Astrocyte (in vitro differentiated cells and primary cell): ENCODE results near the gene RBBP6. TPM values are rescaled to one million over a fixed set of nuclear protein-coding genes. Genes with fewer than 3 reads are reported as not detected.
"Not testable (repeated sequence)": the region's sequence is repeated elsewhere in the genome, so short reads cannot be mapped to it uniquely, and the experiment has no call there.

Experiments used
- DNase-seq: peaks from one replicate; pipeline ENCODE4 v3.0.0-alpha.2; 2010; ENCODE audit warnings: low read depth
- FAIRE-seq: peaks from 2 replicates; lab custom pipeline; 2011; peaks lifted over from hg19 to GRCh38; lab: Jason Lieb, UNC
- H2AFZ ChIP-seq: 2 replicates; pipeline ENCODE4 v1.6.0; 2012; ENCODE audit warnings: low read depth, low read length, inconsistent platforms
- H3K27ac ChIP-seq: 2 replicates; pipeline ENCODE4 v1.5.1; 2011; ENCODE audit warnings: low read depth, low read length, inconsistent platforms
- H3K27me3 ChIP-seq: 2 replicates; pipeline ENCODE4 v1.6.0; 2011; ENCODE audit warnings: low read length, inconsistent platforms; ENCODE audit not compliant: insufficient read depth
- H3K36me3 ChIP-seq: 2 replicates; pipeline ENCODE4 v1.5.1; 2011; ENCODE audit warnings: low read length, inconsistent platforms; ENCODE audit not compliant: insufficient read depth
- H3K4me1 ChIP-seq: 2 replicates; pipeline ENCODE4 v1.5.1; 2011; ENCODE audit warnings: low read length, inconsistent platforms; ENCODE audit not compliant: insufficient read depth
- H3K4me2 ChIP-seq: 2 replicates; pipeline ENCODE4 v1.6.0; 2012; ENCODE audit warnings: low read length, inconsistent platforms
- H3K4me3 ChIP-seq: 2 replicates; pipeline ENCODE4 v1.5.1; 2011; ENCODE audit warnings: low read depth, mild to moderate bottlenecking, low read length, inconsistent platforms; ENCODE audit not compliant: insufficient read depth
- H3K79me2 ChIP-seq: 2 replicates; pipeline ENCODE4 v1.6.0; 2012; ENCODE audit warnings: mild to moderate bottlenecking, low read length, inconsistent platforms; ENCODE audit not compliant: insufficient read depth
- H3K9ac ChIP-seq: 2 replicates; pipeline ENCODE4 v1.6.0; 2012; ENCODE audit warnings: mild to moderate bottlenecking, low read length, inconsistent platforms
- H3K9me3 ChIP-seq: 2 replicates; pipeline ENCODE4 v1.5.1; 2012; ENCODE audit warnings: low read depth, mild to moderate bottlenecking, low read length, inconsistent platforms; ENCODE audit not compliant: insufficient read depth
- H4K20me1 ChIP-seq: 2 replicates; pipeline ENCODE4 v1.6.0; 2012; ENCODE audit warnings: low read length, inconsistent platforms; ENCODE audit not compliant: insufficient read depth
- H3K27ac Mint-ChIP-seq: one replicate; pipeline ENCODE4 v1.8.0; 2021; ENCODE audit warnings: mild to moderate bottlenecking, mixed read lengths; ENCODE audit not compliant: unreplicated experiment
- H3K27me3 Mint-ChIP-seq: one replicate; pipeline ENCODE4 v1.8.0; 2021; ENCODE audit warnings: low read depth, mixed read lengths; ENCODE audit not compliant: unreplicated experiment
- H3K36me3 Mint-ChIP-seq: one replicate; pipeline ENCODE4 v1.8.0; 2021; ENCODE audit warnings: low read depth, mixed read lengths; ENCODE audit not compliant: unreplicated experiment
- H3K4me1 Mint-ChIP-seq: one replicate; pipeline ENCODE4 v1.8.0; 2021; ENCODE audit warnings: low read depth, mixed read lengths; ENCODE audit not compliant: unreplicated experiment
- H3K4me3 Mint-ChIP-seq: one replicate; pipeline ENCODE4 v1.8.0; 2021; ENCODE audit warnings: mild to moderate bottlenecking, moderate library complexity, mixed read lengths; ENCODE audit not compliant: unreplicated experiment
- H3K9me3 Mint-ChIP-seq: one replicate; pipeline ENCODE4 v1.8.0; 2021; ENCODE audit warnings: mild to moderate bottlenecking, mixed read lengths; ENCODE audit not compliant: unreplicated experiment
- EZH2 ChIP-seq: IDR thresholded peaks from 2 replicates; pipeline ENCODE4 v1.6.1; 2012; ENCODE audit warnings: mild to moderate bottlenecking, low read length, inconsistent platforms; ENCODE audit not compliant: insufficient read depth
- total RNA-seq: library from RNA; stranded (reverse); gene quantifications from 2 replicates; pipeline ENCODE4 v1.2.1, GENCODE V29; 2021
- TF ChIP-seq, protein P1 (sequence below): IDR thresholded peaks from 2 replicates; pipeline ENCODE4 v1.5.1; 2011; ENCODE audit warnings: low read depth, mild to moderate bottlenecking, inconsistent platforms, low read length, moderate library complexity; ENCODE audit not compliant: insufficient read depth

The RBBP6 gene
- total RNA-seq, 1 donor from 2014 or later, result 44.8 TPM

DNA sequence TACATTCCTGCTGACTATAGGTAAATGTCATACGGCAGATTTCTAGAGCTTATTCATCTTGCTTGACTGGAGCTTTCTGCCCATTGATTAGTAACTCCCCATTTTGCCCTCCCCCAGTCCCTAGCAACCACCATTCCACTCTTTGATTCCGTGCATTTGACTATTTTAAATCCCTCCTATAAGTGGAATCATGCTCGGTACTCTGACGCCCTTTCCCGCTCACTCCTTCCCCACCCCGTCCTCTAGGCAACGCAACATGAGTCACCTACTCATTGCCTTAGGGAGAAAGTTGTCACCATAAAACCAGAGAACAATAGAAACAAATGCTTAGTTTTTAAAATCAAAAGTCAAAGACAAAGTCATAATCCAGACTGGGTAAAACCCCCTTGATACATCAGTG lies 45.5 kb upstream of the RBBP6 start:
- no peaks in the 10 kb centered on the region for H3K27me3 ChIP-seq
- peaks cover 4% of the 10 kb centered on the region for H3K27me3 Mint-ChIP-seq
- no peaks in the 10 kb centered on the region for H3K79me2 ChIP-seq
- H3K27ac Mint-ChIP-seq, result no peak overlapping the region
- no peak overlapping the region for H3K27ac ChIP-seq
- H3K9ac ChIP-seq, result no peak overlapping the region
- no peak for FAIRE-seq
- H3K4me2 ChIP-seq, result no peak overlapping the region
- no peaks in the 10 kb centered on the region for H3K4me1 Mint-ChIP-seq
- H2AFZ ChIP-seq, result no peak overlapping the region
- no peaks in the 10 kb centered on the region for H3K9me3 ChIP-seq
- H3K4me3 Mint-ChIP-seq, result no peak overlapping the region
- no peak overlapping the region for H3K4me3 ChIP-seq
- peaks cover 6% of the 10 kb centered on the region for H3K9me3 Mint-ChIP-seq
- H4K20me1 ChIP-seq, result no peaks in the 10 kb centered on the region
- no peaks in the 10 kb centered on the region for H3K4me1 ChIP-seq
- DNase-seq, result no peak
- H3K36me3 ChIP-seq, result no peaks in the 10 kb centered on the region
- TF ChIP-seq EZH2, result no peak
- TF ChIP-seq, protein P1, sequence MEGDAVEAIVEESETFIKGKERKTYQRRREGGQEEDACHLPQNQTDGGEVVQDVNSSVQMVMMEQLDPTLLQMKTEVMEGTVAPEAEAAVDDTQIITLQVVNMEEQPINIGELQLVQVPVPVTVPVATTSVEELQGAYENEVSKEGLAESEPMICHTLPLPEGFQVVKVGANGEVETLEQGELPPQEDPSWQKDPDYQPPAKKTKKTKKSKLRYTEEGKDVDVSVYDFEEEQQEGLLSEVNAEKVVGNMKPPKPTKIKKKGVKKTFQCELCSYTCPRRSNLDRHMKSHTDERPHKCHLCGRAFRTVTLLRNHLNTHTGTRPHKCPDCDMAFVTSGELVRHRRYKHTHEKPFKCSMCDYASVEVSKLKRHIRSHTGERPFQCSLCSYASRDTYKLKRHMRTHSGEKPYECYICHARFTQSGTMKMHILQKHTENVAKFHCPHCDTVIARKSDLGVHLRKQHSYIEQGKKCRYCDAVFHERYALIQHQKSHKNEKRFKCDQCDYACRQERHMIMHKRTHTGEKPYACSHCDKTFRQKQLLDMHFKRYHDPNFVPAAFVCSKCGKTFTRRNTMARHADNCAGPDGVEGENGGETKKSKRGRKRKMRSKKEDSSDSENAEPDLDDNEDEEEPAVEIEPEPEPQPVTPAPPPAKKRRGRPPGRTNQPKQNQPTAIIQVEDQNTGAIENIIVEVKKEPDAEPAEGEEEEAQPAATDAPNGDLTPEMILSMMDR, result no peak
- H3K36me3 Mint-ChIP-seq, result no peaks in the 10 kb centered on the region

- not testable (repeated sequence) for DNase-seq, H3K4me2 ChIP-seq, H3K36me3 Mint-ChIP-seq, H4K20me1 ChIP-seq, H3K4me1 Mint-ChIP-seq, H3K9me3 Mint-ChIP-seq, H2AFZ ChIP-seq, H3K4me1 ChIP-seq, H3K79me2 ChIP-seq, H3K27me3 ChIP-seq, H3K36me3 ChIP-seq, FAIRE-seq, H3K4me3 Mint-ChIP-seq, H3K27ac Mint-ChIP-seq, H3K9me3 ChIP-seq, H3K9ac ChIP-seq, H3K27ac ChIP-seq, H3K4me3 ChIP-seq
- peaks cover 13% of the 10 kb centered on the region for H3K27me3 Mint-ChIP-seq
Measured at GRCh38 chr16:24495207-24495606, 44.2 kb upstream of the RBBP6 start.

DNA sequence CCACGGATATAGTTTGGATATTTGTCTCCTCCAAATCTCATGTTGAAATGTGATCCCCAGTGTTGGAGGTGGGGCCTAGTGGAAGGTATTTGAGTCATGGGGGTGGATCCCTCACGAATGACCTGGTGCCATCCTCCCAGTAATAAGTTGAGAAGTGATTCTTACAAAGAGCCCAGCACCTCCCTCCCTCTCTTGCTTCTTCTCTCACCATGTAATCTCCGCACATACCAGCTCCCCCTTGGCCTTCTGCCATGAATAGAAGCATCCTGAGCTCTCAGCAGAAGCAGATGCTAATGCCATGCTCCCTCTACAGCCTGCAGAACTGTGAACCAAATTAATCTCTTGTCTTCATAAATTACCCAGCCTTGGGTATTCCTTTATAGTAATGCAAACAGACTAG lies 41.9 kb upstream of the RBBP6 start:
- FAIRE-seq (no peak), DNase-seq (no peak)
- Histone ChIP-seq H3K9ac (no peak overlapping the region), H3K4me3 (no peak overlapping the region), H3K9me3 (no peaks in the 10 kb centered on the region), H2AFZ (no peak overlapping the region), H4K20me1 (no peaks in the 10 kb centered on the region), H3K36me3 (no peaks in the 10 kb centered on the region), H3K4me1 (no peaks in the 10 kb centered on the region), H3K27me3 (no peaks in the 10 kb centered on the region), H3K4me2 (no peak overlapping the region), H3K27ac (no peak overlapping the region), H3K79me2 (no peaks in the 10 kb centered on the region)
- no peak overlapping the region for H3K27ac Mint-ChIP-seq
- H3K27me3 Mint-ChIP-seq, result peaks cover 23% of the 10 kb centered on the region
- H3K4me3 Mint-ChIP-seq, result no peak overlapping the region
- H3K4me1 Mint-ChIP-seq, result no peaks in the 10 kb centered on the region
- no peaks in the 10 kb centered on the region for H3K36me3 Mint-ChIP-seq
- TF ChIP-seq, protein P1, result no peak
- TF ChIP-seq EZH2, result no peak
- peaks cover 2% of the 10 kb centered on the region for H3K9me3 Mint-ChIP-seq
